ENCODE measurements around the gene HIPK3.

Gene HIPK3

DNA sequence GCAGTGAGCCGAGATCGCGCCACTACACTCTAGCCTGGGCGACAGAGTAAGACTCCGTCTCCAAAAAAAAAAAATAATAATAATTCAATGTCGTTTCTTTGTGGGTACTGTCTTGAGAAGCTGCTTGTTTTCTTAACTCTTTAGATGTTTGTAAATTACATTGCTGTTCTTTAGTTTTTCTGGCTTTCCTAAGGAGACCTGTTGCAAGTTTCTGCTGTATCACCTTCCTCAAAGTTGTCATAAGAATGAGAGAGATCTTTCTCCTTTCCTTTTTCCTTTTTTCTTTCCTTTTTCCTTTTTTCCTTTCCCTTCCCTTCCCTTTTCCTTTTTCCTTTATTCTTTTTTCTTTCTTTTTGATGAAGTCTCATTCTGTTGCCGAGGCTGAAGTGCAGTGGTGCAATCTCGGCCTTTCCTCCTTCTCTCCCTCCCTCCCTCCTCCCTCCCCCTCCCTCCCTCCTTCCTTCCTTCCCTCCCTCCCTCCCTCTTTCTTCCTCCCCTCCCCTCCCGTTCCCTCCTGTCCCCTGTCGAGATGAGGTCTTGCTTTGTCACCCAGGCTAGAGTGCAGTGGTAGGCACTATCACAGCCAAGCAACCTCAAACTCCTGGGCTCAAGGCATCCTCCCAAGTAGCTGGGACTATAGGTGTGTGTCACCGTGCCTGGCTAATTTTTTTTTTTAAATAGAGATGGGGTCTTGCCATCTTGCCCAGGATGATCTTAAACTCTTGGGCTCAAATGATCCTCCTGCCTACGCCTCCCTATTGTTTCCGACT is 15.3 kb downstream of the HIPK3 start:
- Histone ChIP-seq H3K4me3 (ENCODE audit: extremely low read depth, insufficient read depth, low read length, poor library complexity, severe bottlenecking) (no peak overlapping the region), H3K9me3 (ENCODE audit: control insufficient read depth, low read length) (no peaks in the 10 kb centered on the region), H3K27ac (ENCODE audit: low read depth, low read length, severe bottlenecking) (no peak overlapping the region), H3K4me1 (ENCODE audit: control insufficient read depth, insufficient read depth, low read length, poor library complexity, severe bottlenecking) (no peaks in the 10 kb centered on the region), H3K36me3 (ENCODE audit: control insufficient read depth, insufficient read depth, low read length) (no peaks in the 10 kb centered on the region)
- 83 to 95% methylated on average over 5 to 7 of the region's 13 CpGs for WGBS, 2 experiments (ENCODE audit: insufficient coverage in 2 of 2)

DNA sequence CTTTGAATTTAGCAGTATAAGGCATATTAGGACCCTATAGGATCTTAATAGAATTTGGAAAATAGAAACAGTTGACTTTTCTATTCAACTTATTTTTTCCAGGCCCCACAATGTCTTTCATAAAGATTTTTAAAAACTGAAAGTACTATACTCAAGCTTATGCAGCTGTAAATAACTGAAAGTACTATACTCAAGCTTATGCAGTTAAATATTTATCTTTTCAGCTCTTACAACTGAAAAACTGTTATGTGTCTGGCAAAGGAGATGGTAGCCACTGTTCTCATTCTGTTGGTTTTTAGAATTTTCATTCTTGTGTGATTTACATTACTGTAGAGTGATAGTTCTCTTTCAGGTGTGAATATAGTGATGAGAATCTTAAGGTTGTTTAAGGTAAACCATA is 16.5 kb downstream of the HIPK3 start:
- H3K27ac ChIP-seq (ENCODE audit: low read depth, low read length, severe bottlenecking): no peak overlapping the region
- no peak overlapping the region for H3K4me3 ChIP-seq (ENCODE audit: extremely low read depth, insufficient read depth, low read length, poor library complexity, severe bottlenecking)
- no peaks in the 10 kb centered on the region for H3K9me3 ChIP-seq (ENCODE audit: control insufficient read depth, low read length)
- no peaks in the 10 kb centered on the region for H3K4me1 ChIP-seq (ENCODE audit: control insufficient read depth, insufficient read depth, low read length, poor library complexity, severe bottlenecking)
- H3K36me3 ChIP-seq (ENCODE audit: control insufficient read depth, insufficient read depth, low read length): no peaks in the 10 kb centered on the region

DNA sequence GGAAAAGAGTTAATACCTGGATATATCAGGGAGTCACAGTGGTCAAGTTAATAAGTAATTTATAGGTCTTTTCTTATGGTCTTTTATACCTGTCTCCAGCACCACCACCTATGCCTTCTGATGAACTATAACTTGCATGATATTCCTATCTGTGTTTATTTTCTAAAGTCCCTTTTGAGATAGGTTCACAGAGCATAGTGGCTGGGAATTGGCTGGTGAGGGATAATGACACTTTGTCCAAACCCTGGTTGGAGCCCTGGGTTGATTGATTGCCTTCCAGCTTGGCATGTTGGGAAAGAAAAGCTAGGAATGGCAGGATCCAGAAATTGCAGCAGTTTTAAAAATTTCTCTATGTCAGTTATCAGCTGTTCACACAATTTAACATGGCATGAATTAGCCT is 23.2 kb downstream of the HIPK3 start:
- no peak overlapping the region for H3K4me3 ChIP-seq (ENCODE audit: extremely low read depth, insufficient read depth, low read length, poor library complexity, severe bottlenecking)
- H3K27ac ChIP-seq (ENCODE audit: low read depth, low read length, severe bottlenecking): no peak overlapping the region
- no peaks in the 10 kb centered on the region for H3K4me1 ChIP-seq (ENCODE audit: control insufficient read depth, insufficient read depth, low read length, poor library complexity, severe bottlenecking)

DNA sequence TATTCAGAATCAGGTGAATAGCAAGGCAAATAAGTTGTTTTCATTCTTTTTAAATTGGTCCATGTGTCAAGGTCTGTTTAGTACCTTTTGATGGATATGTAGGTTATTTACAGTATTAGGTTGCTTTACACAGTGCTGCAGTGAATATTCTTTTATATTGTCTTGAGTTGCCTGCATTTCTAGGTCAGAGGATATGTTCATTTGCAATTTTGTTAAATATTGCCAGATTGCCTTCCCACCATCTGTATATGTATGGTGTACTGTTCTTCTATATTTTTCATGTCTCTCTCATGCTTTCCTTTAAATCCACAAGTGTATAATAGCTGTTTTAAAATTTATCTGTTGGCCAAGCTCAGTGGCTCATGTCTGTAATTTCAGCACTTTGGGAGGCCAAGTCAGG is 24.6 kb downstream of the HIPK3 start:
- H3K9me3 ChIP-seq (ENCODE audit: control insufficient read depth, low read length): no peaks in the 10 kb centered on the region
- no peaks in the 10 kb centered on the region for H3K4me1 ChIP-seq (ENCODE audit: control insufficient read depth, insufficient read depth, low read length, poor library complexity, severe bottlenecking)
- H3K27ac ChIP-seq (ENCODE audit: low read depth, low read length, severe bottlenecking): no peak overlapping the region
- no peak overlapping the region for H3K4me3 ChIP-seq (ENCODE audit: extremely low read depth, insufficient read depth, low read length, poor library complexity, severe bottlenecking)
- peaks cover 6% of the 10 kb centered on the region for H3K36me3 ChIP-seq (ENCODE audit: control insufficient read depth, insufficient read depth, low read length)

More for the DNA sequence above, 23.2 kb downstream of the HIPK3 start:
- Histone ChIP-seq H3K36me3 (ENCODE audit: control insufficient read depth, insufficient read depth, low read length) (no peaks in the 10 kb centered on the region), H3K9me3 (ENCODE audit: control insufficient read depth, low read length) (no peaks in the 10 kb centered on the region)

GRCh38 chr11:33284818-33285217 is 27.6 kb downstream of the HIPK3 start:
- H3K4me3 ChIP-seq (ENCODE audit: extremely low read depth, insufficient read depth, low read length, poor library complexity, severe bottlenecking): no peak overlapping the region
- 100% methylated on average over 2 of the region's 2 CpGs for WGBS, 2 experiments (ENCODE audit: insufficient coverage in 2 of 2)
- H3K36me3 ChIP-seq (ENCODE audit: control insufficient read depth, insufficient read depth, low read length): peaks cover 18% of the 10 kb centered on the region
- H3K4me1 ChIP-seq (ENCODE audit: control insufficient read depth, insufficient read depth, low read length, poor library complexity, severe bottlenecking): no peaks in the 10 kb centered on the region
- no peaks in the 10 kb centered on the region for H3K9me3 ChIP-seq (ENCODE audit: control insufficient read depth, low read length)
- H3K27ac ChIP-seq (ENCODE audit: low read depth, low read length, severe bottlenecking): no peak overlapping the region

- no peaks in the 10 kb centered on the region for H3K4me1 ChIP-seq (ENCODE audit: control insufficient read depth, insufficient read depth, low read length, poor library complexity, severe bottlenecking)
- no peak overlapping the region for H3K4me3 ChIP-seq (ENCODE audit: extremely low read depth, insufficient read depth, low read length, poor library complexity, severe bottlenecking)
- no peaks in the 10 kb centered on the region for H3K9me3 ChIP-seq (ENCODE audit: control insufficient read depth, low read length)
- WGBS, 2 experiments (ENCODE audit: insufficient coverage in 2 of 2): no CpG with 5 or more reads among the region's 1 CpG
- peaks cover 21% of the 10 kb centered on the region for H3K36me3 ChIP-seq (ENCODE audit: control insufficient read depth, insufficient read depth, low read length)
- no peak overlapping the region for H3K27ac ChIP-seq (ENCODE audit: low read depth, low read length, severe bottlenecking)
Measured at GRCh38 chr11:33290319-33290718, 33.1 kb downstream of the HIPK3 start.

- no peak overlapping the region for H3K4me3 ChIP-seq (ENCODE audit: extremely low read depth, insufficient read depth, low read length, poor library complexity, severe bottlenecking)
- no peaks in the 10 kb centered on the region for H3K9me3 ChIP-seq (ENCODE audit: control insufficient read depth, low read length)
- no peak overlapping the region for H3K27ac ChIP-seq (ENCODE audit: low read depth, low read length, severe bottlenecking)
- 79 to 90% methylated on average over 2 of the region's 6 CpGs for WGBS, 2 experiments (ENCODE audit: insufficient coverage in 2 of 2)
- no peaks in the 10 kb centered on the region for H3K4me1 ChIP-seq (ENCODE audit: control insufficient read depth, insufficient read depth, low read length, poor library complexity, severe bottlenecking)
- H3K36me3 ChIP-seq (ENCODE audit: control insufficient read depth, insufficient read depth, low read length): peaks cover 20% of the 10 kb centered on the region
Measured at GRCh38 chr11:33291004-33291777, 34.0 kb downstream of the HIPK3 start.

DNA sequence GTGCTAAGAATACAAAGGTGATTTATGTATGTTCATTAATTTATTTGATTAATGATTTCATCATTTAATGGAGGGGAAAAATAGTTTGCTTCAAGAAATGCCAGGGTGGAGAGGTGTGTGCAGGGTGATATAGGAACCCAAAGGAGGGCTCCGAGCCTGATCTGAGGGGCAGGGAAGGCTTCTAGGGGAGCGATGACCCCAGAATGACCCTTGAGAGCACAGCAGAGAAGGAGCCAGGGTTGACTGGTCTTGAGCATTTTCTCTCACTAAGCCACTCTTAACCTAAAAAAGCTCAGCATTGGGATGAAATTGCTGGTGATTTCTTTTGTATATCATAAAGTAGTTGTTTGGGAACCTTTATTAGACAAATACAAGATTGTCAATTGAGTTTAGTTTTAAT is 35.1 kb downstream of the HIPK3 start:
- Histone ChIP-seq H3K36me3 (ENCODE audit: control insufficient read depth, insufficient read depth, low read length) (peaks cover 9% of the 10 kb centered on the region), H3K27ac (ENCODE audit: low read depth, low read length, severe bottlenecking) (no peak overlapping the region), H3K9me3 (ENCODE audit: control insufficient read depth, low read length) (peaks cover under 1% of the 10 kb centered on the region), H3K4me1 (ENCODE audit: control insufficient read depth, insufficient read depth, low read length, poor library complexity, severe bottlenecking) (no peaks in the 10 kb centered on the region), H3K4me3 (ENCODE audit: extremely low read depth, insufficient read depth, low read length, poor library complexity, severe bottlenecking) (no peak overlapping the region)
- 70 to 83% methylated on average over 1 to 2 of the region's 2 CpGs for WGBS, 2 experiments (ENCODE audit: insufficient coverage in 2 of 2)

DNA sequence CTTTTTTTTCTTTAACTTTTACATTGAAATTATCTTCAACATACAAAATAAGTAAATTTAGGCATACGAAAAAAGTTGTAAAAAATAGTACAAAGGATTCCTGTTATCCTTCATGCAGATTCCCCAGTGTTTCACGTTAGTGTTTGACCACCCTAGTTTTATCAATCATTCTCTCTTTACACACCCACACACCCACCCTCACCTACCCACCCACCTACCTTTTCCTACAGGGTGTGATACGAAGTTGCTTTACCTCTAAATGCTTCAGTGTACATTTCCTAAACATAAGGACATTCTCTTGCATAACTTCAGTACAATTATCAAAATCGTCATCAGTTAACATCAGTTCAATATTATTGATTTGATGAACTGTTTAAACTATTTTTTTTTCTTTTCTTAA is 37.0 kb downstream of the HIPK3 start:
- 90 to 100% methylated on average over 1 to 2 of the region's 4 CpGs for WGBS, 2 experiments (ENCODE audit: insufficient coverage in 2 of 2)
- H3K4me1 ChIP-seq (ENCODE audit: control insufficient read depth, insufficient read depth, low read length, poor library complexity, severe bottlenecking): no peaks in the 10 kb centered on the region
- no peak overlapping the region for H3K27ac ChIP-seq (ENCODE audit: low read depth, low read length, severe bottlenecking)
- H3K36me3 ChIP-seq (ENCODE audit: control insufficient read depth, insufficient read depth, low read length): peaks cover 12% of the 10 kb centered on the region
- H3K4me3 ChIP-seq (ENCODE audit: extremely low read depth, insufficient read depth, low read length, poor library complexity, severe bottlenecking): no peak overlapping the region
- H3K9me3 ChIP-seq (ENCODE audit: control insufficient read depth, low read length): peaks cover 12% of the 10 kb centered on the region

- no peak overlapping the region for H3K27ac ChIP-seq (ENCODE audit: low read depth, low read length, severe bottlenecking)
- H3K4me3 ChIP-seq (ENCODE audit: extremely low read depth, insufficient read depth, low read length, poor library complexity, severe bottlenecking): no peak overlapping the region
- H3K4me1 ChIP-seq (ENCODE audit: control insufficient read depth, insufficient read depth, low read length, poor library complexity, severe bottlenecking): no peaks in the 10 kb centered on the region
- H3K9me3 ChIP-seq (ENCODE audit: control insufficient read depth, low read length): peaks cover 12% of the 10 kb centered on the region
- WGBS, 2 experiments (ENCODE audit: insufficient coverage in 2 of 2): 96 to 97% methylated on average over 3 to 4 of the region's 8 CpGs
- H3K36me3 ChIP-seq (ENCODE audit: control insufficient read depth, insufficient read depth, low read length): peaks cover 12% of the 10 kb centered on the region
Measured at GRCh38 chr11:33294797-33295196, 37.6 kb downstream of the HIPK3 start.

DNA sequence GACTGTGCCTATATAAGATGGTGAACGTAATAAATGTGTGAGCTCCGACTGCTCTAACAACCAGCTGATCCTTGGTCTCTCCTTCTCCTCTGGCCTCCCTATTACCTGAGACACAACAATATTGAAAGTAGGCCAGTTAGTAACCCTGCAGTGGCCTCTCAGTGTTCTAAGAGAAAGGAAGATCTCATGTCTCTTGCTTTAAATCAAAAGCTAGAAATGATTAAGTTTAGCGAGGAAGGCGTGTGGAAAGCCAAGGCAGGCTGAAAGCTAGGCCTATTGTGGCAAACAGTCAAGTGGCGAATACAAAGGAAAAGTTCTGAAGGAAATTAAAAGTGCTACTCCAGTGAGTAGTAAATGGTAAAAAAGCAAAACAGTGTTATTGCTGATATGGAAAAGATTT is 39.5 kb downstream of the HIPK3 start:
- Histone ChIP-seq H3K4me1 (ENCODE audit: control insufficient read depth, insufficient read depth, low read length, poor library complexity, severe bottlenecking) (no peaks in the 10 kb centered on the region), H3K9me3 (ENCODE audit: control insufficient read depth, low read length) (peaks cover 12% of the 10 kb centered on the region), H3K4me3 (ENCODE audit: extremely low read depth, insufficient read depth, low read length, poor library complexity, severe bottlenecking) (no peak overlapping the region), H3K27ac (ENCODE audit: low read depth, low read length, severe bottlenecking) (no peak overlapping the region), H3K36me3 (ENCODE audit: control insufficient read depth, insufficient read depth, low read length) (peaks cover 17% of the 10 kb centered on the region)
- WGBS, 2 experiments (ENCODE audit: insufficient coverage in 2 of 2): 93 to 97% methylated on average over 3 to 4 of the region's 5 CpGs
